NCI-H82 (cell line): Measurements from ENCODE around the gene LIMA1.

Experiments used
- DNase-seq: peaks from one replicate; lab custom pipeline; 2025; lab: John Stamatoyannopoulos, UW

Gene LIMA1

DNA sequence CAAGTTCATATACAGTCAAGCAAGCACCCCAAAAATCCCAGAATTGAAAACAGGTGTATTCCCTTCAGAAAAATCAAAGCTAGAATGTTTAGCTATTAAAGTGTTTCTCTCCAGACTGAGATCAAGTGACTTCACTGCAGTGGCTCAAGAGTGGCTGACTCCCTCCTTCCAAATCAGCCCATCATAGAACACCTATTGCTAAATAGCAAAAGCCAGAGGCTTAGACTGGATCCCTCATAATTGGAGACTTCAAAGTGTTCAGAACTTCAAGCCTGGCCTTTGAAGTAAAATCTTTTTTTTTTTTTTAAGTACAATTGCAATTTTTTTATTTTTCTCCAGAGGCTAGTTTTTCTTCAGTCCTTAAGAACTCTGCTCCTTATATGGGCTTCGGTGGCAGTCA lies 66.1 kb downstream of the LIMA1 start:
- no peak for DNase-seq

DNA sequence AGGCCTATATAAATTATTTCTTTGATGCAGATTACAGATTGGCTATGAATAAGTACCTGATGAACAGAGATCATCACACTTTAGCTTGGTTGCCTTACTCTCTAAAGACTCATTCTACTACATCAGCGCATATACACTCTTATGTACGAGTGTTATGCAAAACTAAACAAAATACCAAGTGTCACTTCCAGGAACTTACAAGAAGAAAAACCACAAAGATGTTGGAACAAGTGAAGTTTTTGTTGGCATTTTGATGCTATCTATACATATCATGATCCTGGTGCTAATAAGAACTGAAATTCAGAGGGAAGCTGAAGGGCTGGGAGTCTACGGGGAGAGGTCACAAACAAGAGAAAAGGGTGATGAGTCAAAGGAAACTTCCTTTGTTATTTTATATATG lies 68.3 kb downstream of the LIMA1 start:
- DNase-seq, result no peak

DNA sequence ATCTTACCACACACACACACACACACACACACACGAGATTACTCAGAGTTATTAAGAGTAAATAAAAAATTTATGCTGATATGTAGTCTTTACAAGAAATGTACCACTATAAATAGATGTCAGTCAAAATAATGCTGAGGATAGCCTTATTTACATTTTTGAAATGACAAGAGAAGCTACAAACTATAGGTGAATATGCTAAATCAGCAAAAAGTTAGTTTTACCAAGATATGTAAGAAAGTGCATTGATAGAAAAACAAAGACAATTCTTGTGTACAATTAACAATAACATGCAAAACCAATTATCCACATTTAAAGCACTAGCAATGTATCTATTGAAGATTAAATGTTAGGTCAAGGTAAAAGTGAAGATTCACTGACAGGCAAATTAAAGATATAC lies 69.3 kb downstream of the LIMA1 start:
- DNase-seq, result no peak

DNA sequence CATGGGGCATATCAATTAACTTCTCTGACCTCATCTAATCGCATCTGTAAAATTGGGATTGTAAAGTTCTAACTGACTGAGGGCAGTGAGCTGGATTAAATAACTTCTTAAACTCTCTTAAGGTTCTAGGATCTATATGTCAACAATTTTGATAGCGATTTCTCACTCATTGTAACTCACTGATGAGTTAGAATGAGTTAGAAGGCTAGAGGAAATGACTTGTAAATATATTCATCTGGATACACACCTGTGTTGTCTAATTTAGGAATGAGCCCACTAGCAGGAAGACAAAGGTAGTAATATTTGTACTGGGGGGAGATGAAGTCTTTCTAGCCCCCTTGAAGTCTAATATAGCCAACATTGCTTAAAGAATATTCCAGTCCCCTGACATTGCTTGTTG lies 69.9 kb downstream of the LIMA1 start:
- no peak for DNase-seq

DNA sequence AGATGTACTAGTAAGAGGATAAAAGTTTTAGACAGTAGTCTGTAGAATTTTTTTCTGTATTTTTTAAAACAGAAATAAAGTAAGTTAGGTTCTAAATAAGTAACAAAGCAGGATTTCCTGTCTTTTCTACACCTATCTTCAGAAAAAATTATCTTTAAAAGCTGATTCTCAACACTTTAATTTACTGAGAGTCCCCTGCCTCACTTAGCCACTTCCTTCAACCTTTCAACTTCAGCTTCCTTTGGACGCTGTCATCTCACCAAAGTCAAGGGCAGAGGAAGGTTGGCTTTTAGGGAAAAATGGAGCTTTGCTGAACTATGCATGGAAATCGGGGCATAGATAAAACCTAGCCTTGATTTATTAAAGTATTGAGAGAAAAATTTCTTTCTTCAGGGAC lies 71.3 kb downstream of the LIMA1 start:
- no peak for DNase-seq

DNA sequence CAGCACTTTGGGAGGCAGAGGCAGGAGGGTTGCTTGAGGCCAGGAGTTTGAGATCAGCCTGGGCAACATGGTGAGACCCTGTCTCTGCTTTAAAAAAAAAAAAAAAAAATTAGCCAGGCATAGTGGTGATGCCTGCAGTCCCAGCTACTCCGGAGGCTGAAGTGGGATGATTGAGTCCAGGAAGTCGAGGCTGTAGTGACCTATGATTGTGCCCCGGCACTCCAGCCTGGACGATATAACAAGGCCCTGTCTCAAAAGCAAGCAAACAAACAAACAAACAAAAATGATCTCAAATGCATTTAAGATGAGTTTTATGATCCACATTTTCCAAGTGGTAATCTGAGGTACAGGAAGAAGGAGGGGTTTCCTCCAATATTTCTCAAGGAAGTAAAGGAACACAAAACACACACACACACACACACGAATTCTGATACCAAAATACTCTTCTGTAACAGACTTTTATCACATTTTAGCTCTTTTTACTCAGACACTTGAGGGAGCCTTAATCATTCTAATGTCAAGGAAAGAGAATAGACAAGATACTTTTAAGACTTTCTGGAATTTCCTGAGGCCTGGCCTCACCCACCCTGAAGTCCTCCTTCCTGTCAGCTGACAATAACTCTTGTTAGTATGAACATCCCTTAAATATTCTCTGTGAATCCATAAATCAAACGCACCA lies 71.8 kb downstream of the LIMA1 start:
- DNase-seq, result no peak

DNA sequence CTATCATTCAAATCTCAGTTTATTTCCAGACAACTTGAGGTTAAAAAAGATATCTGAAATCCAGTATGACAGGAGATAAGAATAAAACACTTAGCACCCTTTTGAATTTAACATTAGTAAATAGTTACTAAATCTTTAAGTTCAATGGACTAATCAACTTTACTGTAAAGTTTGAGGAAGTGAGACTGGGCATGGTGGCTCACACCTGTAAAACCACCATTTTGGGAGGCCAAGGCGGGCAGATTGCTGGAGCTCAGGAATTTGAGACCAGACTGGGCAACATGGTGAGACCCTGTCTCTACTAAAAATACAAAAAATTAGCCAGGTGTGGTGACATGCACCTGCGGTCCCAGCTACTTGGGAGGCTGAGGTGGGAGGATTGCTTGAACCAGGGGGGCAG lies 75.9 kb downstream of the LIMA1 start:
- no peak for DNase-seq

DNA sequence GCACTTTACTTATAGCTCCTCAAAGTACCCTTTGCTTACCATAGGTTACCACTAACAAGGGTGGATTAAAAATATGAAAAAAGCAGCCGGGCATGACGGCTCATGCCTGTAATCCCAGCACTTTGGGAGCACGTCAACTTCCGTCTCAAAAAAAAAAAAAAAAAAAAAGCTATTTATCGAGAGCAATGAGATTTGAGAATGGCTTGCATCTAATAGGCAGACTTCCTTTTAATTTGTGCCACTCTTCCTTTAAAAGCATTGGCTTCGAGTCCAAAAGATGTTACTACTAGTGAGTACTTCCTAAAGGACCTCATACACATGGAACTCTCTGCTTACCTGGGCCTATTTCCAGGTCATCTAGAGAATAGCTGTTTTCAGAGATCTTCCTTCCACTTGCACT lies 77.7 kb downstream of the LIMA1 start:
- no peak for DNase-seq

DNA sequence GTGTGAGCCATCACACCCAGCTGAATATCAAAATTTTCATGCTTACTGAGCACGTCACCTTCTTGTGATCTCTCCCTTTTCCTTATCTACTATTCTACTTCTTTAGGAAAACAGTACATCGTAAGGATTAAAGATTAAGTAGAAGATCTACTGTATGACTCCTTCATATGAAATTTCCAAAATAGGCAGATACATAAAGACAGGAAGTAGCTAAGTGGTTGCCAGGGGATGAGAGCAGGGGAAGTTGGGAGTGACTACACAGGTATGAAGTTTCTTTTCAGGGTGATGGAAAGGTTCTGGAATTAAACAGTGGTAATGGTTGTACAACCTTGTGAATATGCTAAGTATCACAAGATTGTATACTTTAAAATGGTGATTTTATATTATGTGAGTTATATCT lies 79.6 kb downstream of the LIMA1 start:
- no peak for DNase-seq

DNA sequence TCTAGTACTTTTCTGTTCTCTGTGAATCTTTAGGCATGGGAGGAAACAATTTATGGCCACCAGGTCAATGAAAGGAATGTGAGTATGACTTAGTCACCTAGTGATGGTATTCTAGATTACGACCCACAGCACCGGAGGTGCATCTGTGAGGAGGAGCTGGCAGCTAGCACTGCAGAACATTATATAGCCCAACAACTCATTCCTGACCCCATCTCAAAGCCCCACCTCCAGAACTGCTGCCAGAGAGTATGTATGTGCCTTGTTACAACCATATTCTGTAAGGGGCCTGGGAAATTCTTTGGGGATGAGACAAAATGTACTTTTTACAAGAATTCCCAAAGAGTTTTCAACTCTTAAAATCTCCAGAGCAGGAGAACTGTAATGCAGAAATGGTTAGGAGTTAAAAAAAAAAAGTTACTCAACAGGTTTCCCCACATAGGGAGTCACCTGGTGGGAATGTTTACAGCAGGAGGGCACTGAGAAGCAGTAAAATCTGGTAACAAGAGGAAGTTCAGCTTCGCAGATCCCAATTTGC lies 81.3 kb downstream of the LIMA1 start:
- DNase-seq, result no peak

DNA sequence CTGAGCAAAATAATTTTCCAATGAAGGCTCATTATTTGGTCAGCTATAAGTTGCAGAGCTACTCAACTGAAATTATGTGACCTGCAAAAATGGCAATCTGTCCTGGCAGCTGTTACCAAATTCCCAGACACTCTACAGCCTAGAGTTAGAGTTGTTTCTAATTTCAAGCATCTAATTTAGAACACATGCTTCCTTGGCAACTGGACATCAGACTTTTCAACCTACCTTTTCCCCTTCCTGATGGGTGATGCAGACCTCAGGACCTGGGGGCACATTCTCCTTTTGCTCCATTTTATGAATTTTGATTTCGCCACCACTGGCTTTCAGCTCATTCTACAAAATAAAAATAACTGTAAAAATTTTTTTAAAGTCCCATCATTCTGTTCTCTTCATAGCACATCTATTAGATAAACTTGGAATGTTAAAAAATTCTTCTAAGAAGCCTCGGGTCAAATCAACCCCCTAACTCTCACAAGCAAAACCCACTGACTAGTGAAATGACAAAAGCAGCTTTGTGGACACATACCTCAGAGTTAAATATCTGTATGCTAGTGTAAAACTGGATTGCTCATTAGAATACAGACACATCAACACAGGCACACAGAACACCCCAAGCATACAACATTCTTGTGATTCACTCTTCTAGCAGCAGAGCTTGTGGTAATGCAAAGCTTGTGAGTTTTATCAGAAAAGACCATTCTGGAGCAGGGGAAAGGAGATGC lies 82.6 kb downstream of the LIMA1 start:
- DNase-seq, result no peak

DNA sequence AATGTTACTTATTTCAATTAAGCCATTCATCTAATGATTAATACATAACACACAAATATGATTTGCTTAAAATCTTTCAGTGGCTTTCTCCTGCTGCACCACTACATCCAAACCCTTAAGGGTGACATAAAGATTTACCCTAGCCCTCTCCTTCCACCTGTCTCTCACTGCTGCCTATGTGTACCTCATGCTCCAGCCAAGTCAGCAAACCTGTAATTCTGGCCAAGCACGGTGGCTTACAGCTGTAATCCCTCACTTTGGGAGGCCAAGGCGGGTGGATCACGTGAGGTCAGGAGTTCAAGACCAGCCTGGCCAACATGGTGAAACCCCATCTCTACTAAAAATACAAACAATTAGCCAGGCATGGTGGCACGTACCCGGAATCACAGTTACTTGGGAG lies 84.5 kb downstream of the LIMA1 start:
- no peak for DNase-seq

DNA sequence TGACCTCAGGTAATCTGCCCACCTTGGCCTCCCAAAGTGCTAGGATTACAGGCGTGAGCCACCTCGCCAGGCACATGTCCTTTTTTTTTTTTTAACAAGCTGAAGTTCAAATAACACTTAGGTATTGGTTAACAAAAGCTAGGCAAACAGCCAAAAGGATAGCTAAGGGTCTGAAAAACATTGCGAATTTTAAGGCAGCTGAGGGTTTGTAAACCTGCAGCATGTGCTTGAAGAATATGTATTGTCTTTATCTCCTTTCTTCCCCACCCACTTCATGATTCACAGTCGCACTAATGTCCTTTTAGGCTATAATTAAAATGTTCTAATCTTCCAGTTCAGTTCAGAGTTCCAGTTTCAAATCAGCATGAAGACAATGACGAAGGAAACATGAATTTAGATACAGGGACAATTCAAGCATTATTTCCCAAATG lies 86.0 kb downstream of the LIMA1 start:
- no peak for DNase-seq

DNA sequence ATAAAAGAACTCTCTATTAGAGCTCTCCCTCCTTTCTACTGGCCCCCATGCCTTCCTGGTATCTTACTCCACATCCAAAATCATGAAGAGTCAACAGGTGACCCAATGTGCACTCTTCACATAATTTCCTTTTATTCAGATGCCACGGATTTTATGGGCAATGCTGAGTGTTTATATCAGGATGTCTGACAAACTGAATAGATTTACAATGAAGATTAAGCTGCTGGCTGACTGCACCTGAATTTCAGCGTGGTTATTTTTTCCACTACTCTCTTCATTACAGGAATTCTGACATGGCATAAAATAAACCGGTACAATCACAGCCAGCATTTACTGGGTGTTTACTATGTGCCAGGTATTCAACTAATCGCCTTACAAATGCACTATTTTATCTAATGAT lies 86.8 kb downstream of the LIMA1 start:
- DNase-seq, result no peak

DNA sequence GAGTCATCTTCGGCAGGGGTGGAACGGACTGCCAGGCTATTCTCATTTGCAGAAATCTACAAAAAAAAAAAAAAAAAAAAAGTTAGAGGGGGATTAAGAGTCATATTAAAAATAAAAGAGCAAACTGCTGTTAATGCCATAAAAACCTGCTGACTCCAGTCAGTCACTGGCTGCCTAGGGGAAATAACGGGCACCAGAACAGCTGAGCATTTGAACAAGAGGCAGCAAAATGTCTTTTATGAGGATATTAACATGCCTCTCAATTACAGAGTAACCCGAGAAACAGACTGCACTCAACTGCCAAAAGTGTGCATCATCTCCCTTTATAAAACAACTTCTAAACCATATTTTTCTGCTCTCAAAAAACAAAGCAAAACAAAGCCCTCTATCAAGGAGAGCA lies 87.5 kb downstream of the LIMA1 start:
- DNase-seq, result no peak

DNA sequence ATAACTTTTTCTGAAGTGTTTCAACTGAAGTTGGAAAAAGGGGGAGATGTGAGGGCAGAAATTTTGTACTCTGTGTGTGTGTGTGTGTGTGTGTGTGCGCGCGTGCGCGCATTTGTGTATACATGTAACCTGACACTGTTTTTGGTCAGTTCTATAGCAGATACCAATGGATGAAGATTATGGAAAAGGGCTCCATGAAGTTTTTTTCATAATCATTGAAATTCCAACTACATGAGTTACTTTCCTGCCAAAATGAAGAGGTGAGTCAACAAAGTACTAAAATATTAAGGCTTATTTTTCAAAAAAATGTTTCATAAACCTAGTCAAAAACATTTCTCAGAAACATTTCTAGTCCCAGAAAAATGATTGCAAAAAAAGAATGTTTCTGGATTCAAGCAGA lies 90.4 kb downstream of the LIMA1 start:
- no peak for DNase-seq

DNA sequence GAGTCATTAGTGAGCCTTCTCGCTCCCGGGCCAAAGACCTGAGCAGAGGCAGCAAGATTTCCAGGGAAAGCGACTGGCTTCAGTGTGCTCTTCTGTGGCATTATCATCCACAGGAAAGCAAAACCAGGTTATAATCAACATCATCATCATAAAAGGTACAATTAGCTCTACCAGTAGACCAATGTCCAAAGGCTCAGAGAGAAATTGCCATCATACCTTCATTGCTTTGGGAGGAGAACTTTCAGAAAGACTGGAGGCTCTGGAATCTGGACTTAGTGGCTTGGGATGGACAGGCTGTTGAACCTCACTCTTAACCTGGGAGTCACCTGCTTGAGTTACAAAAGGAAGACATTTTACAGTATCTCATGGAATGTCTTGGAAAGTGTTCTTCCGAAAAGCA lies 91.1 kb downstream of the LIMA1 start:
- DNase-seq, result no peak

DNA sequence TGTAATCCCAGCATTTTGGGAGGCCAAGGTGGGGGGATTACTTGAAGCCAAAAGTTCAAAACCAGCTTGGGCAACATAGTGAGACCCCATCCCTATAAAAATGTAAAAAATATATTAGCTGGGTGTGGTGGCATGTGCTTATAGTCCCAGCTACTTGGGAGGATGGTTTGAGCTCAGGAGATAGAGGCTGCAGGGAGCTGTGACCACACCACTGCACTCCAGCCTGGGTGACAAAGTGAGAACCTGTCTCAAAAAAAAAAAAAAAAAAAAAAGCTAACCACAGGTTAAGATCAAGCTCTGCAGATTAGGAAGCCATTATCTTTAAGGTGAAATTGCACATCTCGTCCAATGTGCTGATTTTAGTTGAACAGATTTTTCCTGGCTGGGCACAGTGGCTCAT lies 92.5 kb downstream of the LIMA1 start:
- no peak for DNase-seq

DNA sequence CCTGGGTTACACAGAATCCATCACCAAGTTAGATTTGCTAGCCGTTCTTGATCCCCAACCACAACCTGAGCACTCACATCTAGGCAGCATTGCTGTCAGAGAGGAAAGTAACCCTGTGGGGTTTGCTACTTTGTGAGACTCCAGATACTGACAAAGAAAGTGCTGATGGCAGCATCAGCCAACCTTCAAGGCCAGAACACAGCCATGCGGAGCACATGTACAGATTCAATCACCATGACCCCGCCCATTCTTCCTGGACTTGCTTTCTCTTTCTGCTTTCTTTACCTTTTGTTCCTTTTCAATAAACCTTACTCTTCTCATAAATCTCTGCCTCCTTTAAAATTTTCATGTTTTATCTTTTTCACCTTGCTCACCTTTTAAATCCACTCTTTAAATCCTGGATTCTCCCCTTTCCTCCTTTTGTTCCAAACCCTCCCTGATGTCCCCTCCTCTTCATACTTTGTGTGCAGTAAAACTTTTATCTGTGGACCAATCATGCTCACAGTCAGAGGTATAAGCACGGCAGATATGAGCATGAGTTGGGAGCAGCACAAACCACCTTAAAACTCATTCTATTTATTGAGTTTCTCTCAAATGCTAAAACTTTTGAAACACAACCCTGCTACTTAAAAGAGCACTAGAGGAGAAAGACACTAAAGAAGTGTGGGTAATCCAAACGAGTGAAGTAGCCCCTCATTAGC lies 94.3 kb downstream of the LIMA1 start:
- DNase-seq, result no peak

DNA sequence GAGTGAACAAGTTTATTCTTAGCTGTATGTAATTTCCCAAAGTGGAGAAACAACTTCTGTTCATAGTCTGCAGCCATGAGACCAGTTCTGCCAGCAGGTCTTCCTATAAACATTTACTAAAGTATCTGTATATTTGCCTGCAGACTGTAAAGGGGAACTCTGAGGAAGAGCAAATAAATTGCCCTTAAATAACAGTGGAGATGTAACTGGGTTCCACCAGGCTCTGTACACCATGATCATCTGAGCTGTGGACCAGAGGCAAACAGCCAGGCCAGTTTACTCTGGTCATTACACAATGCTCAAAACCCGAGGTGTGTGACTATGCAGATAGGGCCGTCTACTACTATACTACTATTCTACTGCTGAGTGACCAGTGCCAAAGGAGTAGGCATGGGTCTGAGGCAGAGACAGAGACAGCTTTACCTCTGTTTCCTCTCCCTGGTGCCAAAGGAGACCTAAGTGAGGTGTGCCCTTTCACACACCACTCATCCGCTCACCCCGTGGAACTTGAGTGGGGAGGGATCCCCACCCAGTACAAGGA lies 95.0 kb downstream of the LIMA1 start:
- no peak for DNase-seq

DNA sequence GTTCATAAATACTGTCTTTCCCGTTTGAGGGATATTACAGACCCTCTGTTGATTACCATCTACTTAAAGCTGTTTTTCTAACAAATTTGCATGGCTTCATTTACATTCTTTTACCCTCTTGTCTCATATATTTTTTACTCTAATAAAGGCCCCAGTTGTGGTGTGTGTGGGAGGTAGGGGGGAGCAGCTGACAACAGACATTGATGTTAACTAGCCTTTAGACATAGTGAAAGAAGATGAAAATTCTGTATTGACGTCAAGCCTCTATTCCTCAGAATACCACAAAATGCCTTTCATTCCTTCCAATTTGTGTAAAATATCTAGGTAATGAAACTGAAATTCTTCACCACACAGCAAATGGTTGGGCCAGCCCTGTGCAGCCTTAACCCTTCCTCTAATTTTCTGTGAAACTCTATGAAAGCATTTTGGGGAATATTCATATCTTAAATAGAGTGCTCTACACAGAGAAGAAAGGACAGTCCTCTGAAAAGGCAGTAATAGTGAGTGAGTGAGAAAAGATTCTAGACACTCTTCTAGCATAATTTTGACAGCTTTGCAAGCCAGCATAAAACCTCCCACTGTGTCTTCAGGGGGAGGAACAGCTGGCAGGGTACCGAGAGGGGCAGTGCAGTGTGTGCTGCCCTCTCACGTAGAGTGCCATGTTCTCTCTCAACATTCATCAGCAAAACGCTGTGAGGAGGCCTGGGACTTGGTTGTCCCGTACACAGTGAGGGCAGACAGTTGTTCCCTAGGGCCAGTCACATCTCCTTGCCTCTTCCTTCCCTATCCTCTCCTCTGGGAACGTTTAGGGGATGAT lies 96.0 kb downstream of the LIMA1 start:
- no peak for DNase-seq

DNA sequence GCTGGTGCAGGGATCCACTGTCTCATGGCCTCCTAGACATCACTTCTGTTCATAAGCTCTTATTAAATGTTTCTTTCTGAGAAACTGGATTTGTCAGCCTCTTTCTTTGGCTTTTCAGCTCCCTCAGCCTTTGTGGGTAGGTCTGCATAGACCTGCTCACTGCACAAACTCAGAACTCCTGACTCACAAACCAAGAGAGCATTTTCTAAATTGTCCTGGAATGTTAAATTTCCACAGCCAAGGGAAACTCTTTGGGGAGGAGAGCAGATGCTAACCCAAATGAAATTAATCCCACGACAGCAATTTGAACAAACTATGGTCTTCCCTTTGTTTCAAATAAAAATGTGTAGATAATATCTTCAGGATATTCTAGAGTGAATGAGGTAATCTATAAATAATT lies 96.6 kb downstream of the LIMA1 start:
- DNase-seq, result no peak
